Measurements from ENCODE around the gene LRRC4C. TPM values are rescaled to one million over a fixed set of nuclear protein-coding genes. Genes with fewer than 3 reads are reported as not detected.

The LRRC4C gene
- total RNA-seq, 1 experiment from 2014 or later: not detected

DNA sequence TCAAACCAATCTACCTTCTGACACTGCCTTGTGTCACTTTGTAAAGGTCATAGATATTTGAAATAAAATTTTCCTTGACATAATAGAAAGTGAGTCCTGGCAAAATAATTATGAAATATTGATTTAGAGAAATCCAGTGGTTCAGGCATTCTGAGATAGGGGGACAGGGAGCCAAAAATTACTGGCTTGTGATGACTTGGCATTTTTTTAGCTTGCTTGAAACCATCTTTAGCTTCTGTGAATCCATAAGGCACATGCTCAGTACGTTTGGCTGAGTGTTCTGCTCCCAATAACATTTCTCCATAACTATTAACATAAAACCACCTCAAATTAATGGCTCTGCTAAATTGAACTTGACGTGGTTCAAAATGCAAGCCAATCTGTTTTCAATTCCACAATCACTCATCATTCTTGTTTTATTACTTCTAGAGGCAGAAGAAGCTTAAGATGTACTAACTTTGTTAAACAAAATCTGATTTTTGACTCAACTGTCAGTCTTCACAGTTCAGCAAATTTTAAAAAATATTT is 209.0 kb downstream of the LRRC4C start:
- Mint-ChIP-seq H3K4me3 (ENCODE audit: unreplicated experiment) (no peak overlapping the region), H3K27me3 (ENCODE audit: insufficient read depth, unreplicated experiment) (no peaks in the 10 kb centered on the region), H3K36me3 (ENCODE audit: insufficient read depth, unreplicated experiment) (no peaks in the 10 kb centered on the region), H3K4me1 (ENCODE audit: insufficient read depth, unreplicated experiment) (no peaks in the 10 kb centered on the region), H3K9me3 (ENCODE audit: unreplicated experiment) (no peaks in the 10 kb centered on the region), H3K27ac (ENCODE audit: low read depth, unreplicated experiment) (no peak overlapping the region)
- TF ChIP-seq, protein P1, sequence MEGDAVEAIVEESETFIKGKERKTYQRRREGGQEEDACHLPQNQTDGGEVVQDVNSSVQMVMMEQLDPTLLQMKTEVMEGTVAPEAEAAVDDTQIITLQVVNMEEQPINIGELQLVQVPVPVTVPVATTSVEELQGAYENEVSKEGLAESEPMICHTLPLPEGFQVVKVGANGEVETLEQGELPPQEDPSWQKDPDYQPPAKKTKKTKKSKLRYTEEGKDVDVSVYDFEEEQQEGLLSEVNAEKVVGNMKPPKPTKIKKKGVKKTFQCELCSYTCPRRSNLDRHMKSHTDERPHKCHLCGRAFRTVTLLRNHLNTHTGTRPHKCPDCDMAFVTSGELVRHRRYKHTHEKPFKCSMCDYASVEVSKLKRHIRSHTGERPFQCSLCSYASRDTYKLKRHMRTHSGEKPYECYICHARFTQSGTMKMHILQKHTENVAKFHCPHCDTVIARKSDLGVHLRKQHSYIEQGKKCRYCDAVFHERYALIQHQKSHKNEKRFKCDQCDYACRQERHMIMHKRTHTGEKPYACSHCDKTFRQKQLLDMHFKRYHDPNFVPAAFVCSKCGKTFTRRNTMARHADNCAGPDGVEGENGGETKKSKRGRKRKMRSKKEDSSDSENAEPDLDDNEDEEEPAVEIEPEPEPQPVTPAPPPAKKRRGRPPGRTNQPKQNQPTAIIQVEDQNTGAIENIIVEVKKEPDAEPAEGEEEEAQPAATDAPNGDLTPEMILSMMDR (IDR thresholded peaks at IDR 0.05; ENCODE audit: unreplicated experiment): no peak
- CTCF ChIA-PET: interaction anchor here (0.7 to 0.9 kb wide), 2 partner anchors 16 to 954 kb away, joined by 3 read pairs; no protein-coding TSS in a partner anchor
- DNase-seq (ENCODE audit: unreplicated experiment): no peak
- no TSS peak for BruUV-seq (replicated peaks)
- POLR2A ChIA-PET: no interaction called here
- intact Hi-C loops (cut with micrococcal nuclease): no loop called here

DNA sequence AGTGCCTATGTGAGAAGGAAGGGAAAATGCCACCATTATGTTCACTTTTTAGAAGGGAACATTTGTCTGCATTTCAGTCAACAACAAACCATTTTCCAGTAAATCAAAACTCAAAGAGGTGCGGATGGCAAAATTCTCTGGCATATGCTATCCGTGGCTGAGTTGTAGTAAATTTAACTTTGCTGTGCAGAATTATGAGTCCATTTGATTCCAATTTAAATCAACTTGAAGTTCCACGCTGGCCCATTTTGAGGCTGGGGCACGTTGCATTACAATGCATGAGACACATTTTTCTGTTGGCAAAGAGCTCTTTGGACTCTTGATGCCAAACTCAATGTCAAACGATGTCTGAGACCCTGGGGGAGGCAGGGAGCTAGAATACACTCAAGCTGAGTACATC is 211.8 kb downstream of the LRRC4C start:
- no peak for DNase-seq (ENCODE audit: unreplicated experiment)
- ChIA-PET CTCF (no interaction called here), POLR2A (interaction anchor here (0.6 kb wide), 2 partner anchors 19 to 1643 kb away, joined by 4 read pairs; no protein-coding TSS in a partner anchor)
- Mint-ChIP-seq H3K9me3 (ENCODE audit: unreplicated experiment) (no peaks in the 10 kb centered on the region), H3K36me3 (ENCODE audit: insufficient read depth, unreplicated experiment) (no peaks in the 10 kb centered on the region), H3K27ac (ENCODE audit: low read depth, unreplicated experiment) (no peak overlapping the region), H3K27me3 (ENCODE audit: insufficient read depth, unreplicated experiment) (no peaks in the 10 kb centered on the region), H3K4me3 (ENCODE audit: unreplicated experiment) (no peak overlapping the region), H3K4me1 (ENCODE audit: insufficient read depth, unreplicated experiment) (no peaks in the 10 kb centered on the region)
- TF ChIP-seq, protein P1 (IDR thresholded peaks at IDR 0.05; ENCODE audit: unreplicated experiment): no peak
- BruUV-seq (replicated peaks): no TSS peak
- intact Hi-C loops (cut with micrococcal nuclease): no loop called here

DNA sequence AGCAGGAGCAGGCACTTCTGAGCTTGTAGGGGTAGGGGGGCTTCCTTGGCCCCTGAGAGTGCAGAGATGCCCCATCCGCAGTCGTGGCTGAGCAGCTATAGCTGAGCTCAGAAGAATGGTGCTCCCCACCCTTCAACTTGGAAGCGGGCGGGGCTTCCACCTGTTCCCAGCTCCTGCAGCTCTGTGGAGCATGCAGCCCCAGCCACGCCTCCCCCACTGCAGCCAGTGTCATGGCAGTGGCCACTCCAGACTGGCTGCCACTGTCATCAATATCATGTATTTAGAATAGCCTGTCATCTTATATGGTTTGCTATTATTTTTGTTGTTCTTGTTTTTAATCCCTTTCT is 213.1 kb downstream of the LRRC4C start:
- TF ChIP-seq, protein P1 (IDR thresholded peaks at IDR 0.05; ENCODE audit: unreplicated experiment): no peak
- no peak overlapping the region for H3K4me3 Mint-ChIP-seq (ENCODE audit: unreplicated experiment)
- ChIA-PET POLR2A (no interaction called here), CTCF (interaction anchor here (0.5 kb wide), 1 partner anchor 1415 kb away, joined by 4 read pairs; no protein-coding TSS in a partner anchor)
- H3K4me1 Mint-ChIP-seq (ENCODE audit: insufficient read depth, unreplicated experiment): no peaks in the 10 kb centered on the region
- no peaks in the 10 kb centered on the region for H3K36me3 Mint-ChIP-seq (ENCODE audit: insufficient read depth, unreplicated experiment)
- no peaks in the 10 kb centered on the region for H3K27me3 Mint-ChIP-seq (ENCODE audit: insufficient read depth, unreplicated experiment)
- no peak overlapping the region for H3K27ac Mint-ChIP-seq (ENCODE audit: low read depth, unreplicated experiment)
- no peak for DNase-seq (ENCODE audit: unreplicated experiment)
- intact Hi-C loops (cut with micrococcal nuclease): no loop called here
- no TSS peak for BruUV-seq (replicated peaks)
- H3K9me3 Mint-ChIP-seq (ENCODE audit: unreplicated experiment): no peaks in the 10 kb centered on the region

DNA sequence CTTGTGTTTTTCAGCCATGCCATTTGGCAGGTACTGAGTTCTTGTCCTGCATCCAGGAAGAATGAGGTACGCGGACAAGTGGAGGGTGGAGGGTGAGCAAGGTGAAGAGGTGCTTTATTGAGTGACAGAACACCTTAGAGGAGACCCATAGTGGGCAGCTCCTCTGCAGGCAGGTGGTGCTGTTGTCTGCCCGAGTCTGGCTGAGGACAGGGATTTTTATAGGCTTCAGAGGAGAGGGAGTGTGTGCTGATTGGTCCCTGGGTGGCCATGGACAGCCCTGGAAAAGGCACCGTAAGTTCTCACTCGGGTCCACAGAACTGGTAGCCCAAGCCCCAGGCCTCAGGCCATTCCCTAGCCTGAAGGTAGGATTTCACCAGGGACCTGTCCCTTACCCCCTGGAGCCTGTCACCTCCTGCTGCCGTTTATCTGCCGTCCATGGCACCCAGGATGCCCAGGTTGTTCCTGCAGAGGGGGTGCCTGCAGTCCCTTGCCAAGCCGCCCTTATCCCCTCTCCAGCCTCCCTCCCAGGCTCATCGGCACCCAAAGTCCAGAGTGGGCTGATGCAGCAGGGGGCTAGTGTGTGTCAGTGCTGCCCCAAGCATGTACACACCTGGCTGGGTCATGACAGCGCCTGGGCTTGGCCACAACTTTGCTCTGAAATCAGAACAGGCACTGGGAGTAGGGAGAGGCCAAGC is 213.6 kb downstream of the LRRC4C start:
- Mint-ChIP-seq H3K36me3 (ENCODE audit: insufficient read depth, unreplicated experiment) (no peaks in the 10 kb centered on the region), H3K9me3 (ENCODE audit: unreplicated experiment) (no peaks in the 10 kb centered on the region), H3K4me3 (ENCODE audit: unreplicated experiment) (no peak overlapping the region), H3K27ac (ENCODE audit: low read depth, unreplicated experiment) (no peak overlapping the region), H3K27me3 (ENCODE audit: insufficient read depth, unreplicated experiment) (no peaks in the 10 kb centered on the region), H3K4me1 (ENCODE audit: insufficient read depth, unreplicated experiment) (no peaks in the 10 kb centered on the region)
- DNase-seq (ENCODE audit: unreplicated experiment): peak; percentile 1
- TF ChIP-seq, protein P1 (IDR thresholded peaks at IDR 0.05; ENCODE audit: unreplicated experiment): no peak
- ChIA-PET CTCF (interaction anchor here (0.5 kb wide), 1 partner anchor 1416 kb away, joined by 4 read pairs; no protein-coding TSS in a partner anchor), POLR2A (no interaction called here)
- no TSS peak for BruUV-seq (replicated peaks)
- intact Hi-C loops (cut with micrococcal nuclease): no loop called here

All from MCF 10A (cell line).